T-cell (primary cell): ENCODE results near the gene SPDYC. TPM values are rescaled to one million over a fixed set of nuclear protein-coding genes. Genes with fewer than 3 reads are reported as not detected.

ENCODE experiments used
- ATAC-seq, 4 experiments: fragments of 200-7000 bp in 3 of 4; fragments of 150-1000 bp in 1 of 4; cut with Tn5 transposase; replicated peaks in 1 of 4; 1 replicate in 3 of 4; 2 replicates in 1 of 4; pipeline ENCODE4 v1.10.0; 2021; ENCODE audit warnings: moderate library complexity in 3 of 4, mild to moderate bottlenecking in 2 of 4, moderate number of reproducible peaks in 1 of 4
- CTCF ChIA-PET, 2 donors: fragments of 300-600 bp; sonication (Branson Sonifier 250); formaldehyde crosslinking; loops; one replicate each; lab custom pipeline; 2022; ENCODE audit warnings: antibody characterized with exemption in 2 of 2; lab: Charles Lee
- POLR2A ChIA-PET, 2 donors: fragments of 300-600 bp; sonication (Branson Sonifier 250); formaldehyde crosslinking; loops; one replicate each; lab custom pipeline; 2022; ENCODE audit warnings: antibody characterized with exemption in 2 of 2; lab: Charles Lee
- DNase-seq, 35 experiments: peaks; one replicate each; pipeline versions ENCODE4 v3.0.0 to v3.0.0-alpha.2; 2013 to 2023
- H3K27ac ChIP-seq: one replicate; pipeline ENCODE4 v1.5.1; 2013; ENCODE audit warnings: low read length
- H3K27me3 ChIP-seq, 2 experiments: replicated peaks in 1 of 2; 1 replicate in 1 of 2; 2 replicates in 1 of 2; pipeline versions ENCODE4 v1.6.1 to v1.7.0; 2013; ENCODE audit warnings: low read length in 1 of 2, mixed read lengths in 1 of 2; ENCODE audit not compliant: control insufficient read depth in 2 of 2, insufficient read depth in 2 of 2; ENCODE audit errors: extremely low read depth in 1 of 2
- H3K36me3 ChIP-seq, 2 donors: 1 replicate in 1 of 2; 2 replicates in 1 of 2; pipeline versions ENCODE4 v1.6.1 to v1.7.0; 2013; ENCODE audit warnings: low read length in 1 of 2; ENCODE audit not compliant: control insufficient read depth in 2 of 2, insufficient read depth in 1 of 2; ENCODE audit errors: extremely low read depth in 1 of 2
- H3K4me1 ChIP-seq, 2 experiments: 1 replicate in 1 of 2; 2 replicates in 1 of 2; pipeline versions ENCODE4 v1.6.1 to v1.7.0; 2013; ENCODE audit warnings: low read length in 2 of 2, mixed read lengths in 1 of 2; ENCODE audit not compliant: insufficient read depth in 2 of 2, control insufficient read depth in 1 of 2; ENCODE audit errors: extremely low read depth in 1 of 2
- H3K4me3 ChIP-seq, 2 donors: 1 replicate in 1 of 2; 2 replicates in 1 of 2; pipeline versions ENCODE4 v1.5.1 to v1.7.0; 2013; ENCODE audit warnings: mild to moderate bottlenecking in 2 of 2, low read length in 1 of 2, moderate library complexity in 1 of 2; ENCODE audit not compliant: control insufficient read depth in 1 of 2; ENCODE audit errors: extremely low read depth in 1 of 2
- H3K9me3 ChIP-seq: 2 replicates; pipeline ENCODE4 v1.7.0; 2013
- H3K27ac Mint-ChIP-seq, 2 donors: one replicate each; pipeline ENCODE4 v1.8.0; 2020 to 2021; ENCODE audit warnings: mild to moderate bottlenecking in 2 of 2, mixed read lengths in 2 of 2
- H3K27me3 Mint-ChIP-seq, 2 donors: one replicate each; pipeline ENCODE4 v1.8.0; 2021 to 2022; ENCODE audit warnings: mixed read lengths in 2 of 2
- H3K36me3 Mint-ChIP-seq: one replicate; pipeline ENCODE4 v1.8.0; 2021; ENCODE audit warnings: mixed read lengths
- H3K4me1 Mint-ChIP-seq, 3 donors: one replicate each; pipeline ENCODE4 v1.8.0; 2020 to 2022; ENCODE audit warnings: mixed read lengths in 3 of 3, mild to moderate bottlenecking in 1 of 3
- H3K4me3 Mint-ChIP-seq, 3 donors: one replicate each; pipeline ENCODE4 v1.8.0; 2020 to 2022; ENCODE audit warnings: mild to moderate bottlenecking in 3 of 3, mixed read lengths in 3 of 3, moderate library complexity in 3 of 3
- H3K9me3 Mint-ChIP-seq, 3 donors: one replicate each; pipeline ENCODE4 v1.8.0; 2020 to 2022; ENCODE audit warnings: mixed read lengths in 3 of 3
- WGBS: methylation state at CpG from one replicate; pipeline ENCODE4 v1.1.5; 2013; ENCODE audit warnings: missing lambda C conversion rate; ENCODE audit not compliant: insufficient coverage; 5-methylcytosine and 5-hydroxymethylcytosine counted together
- total RNA-seq, 35 experiments: library from RNA in 6 of 35; stranded (reverse) in 6 of 35; fragments of 120-200 nt in 1 of 35; gene quantifications; one replicate each; pipeline versions ENCODE4 v1.2.1 to v1.2.4 and lab custom pipeline; 2013 to 2026

The SPDYC gene
- total RNA-seq, 5 donors from 2014 or later (not counting 1 experiment from before 2014, with no cell fraction given), result not detected

DNA sequence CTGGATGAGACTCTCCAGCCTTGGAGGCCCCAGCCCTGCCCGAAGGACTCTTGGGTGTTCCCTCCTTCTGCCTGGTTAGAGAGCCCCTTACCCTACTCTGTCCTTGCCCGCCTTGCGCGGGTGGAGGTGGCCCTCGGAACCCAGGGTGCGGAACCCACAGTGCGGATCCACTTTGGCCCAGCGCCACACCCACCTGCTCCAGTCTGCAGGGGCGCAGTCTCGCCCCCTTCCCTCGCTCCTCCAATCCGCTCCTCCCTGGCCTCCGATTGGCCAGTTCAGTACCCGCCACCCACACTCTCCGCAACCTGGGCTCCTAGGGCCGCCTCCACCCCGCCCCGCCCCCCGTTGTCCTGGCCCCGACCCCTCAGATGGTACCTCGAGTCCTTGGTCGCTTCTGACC is 14.1 kb downstream of the SPDYC start:
- Mint-ChIP-seq H3K36me3 (peaks cover 20% of the 10 kb centered on the region), H3K27me3 (no peaks in the 10 kb centered on the region), H3K27ac (peak overlapping the region in 1 of 2 donors; percentile 34), H3K4me1 (peaks cover 9 to 26% (median 20%) of the 10 kb centered on the region in 3 donors), H3K4me3 (no peak overlapping the region), H3K9me3 (no peaks in the 10 kb centered on the region)
- no peak overlapping the region for H3K4me3 ChIP-seq
- POLR2A ChIA-PET, result no interaction called here
- no peaks in the 10 kb centered on the region for H3K27me3 ChIP-seq
- H3K4me1 ChIP-seq, result peaks cover 0 to 33% of the 10 kb centered on the region in 2 experiments
- WGBS, result 96% methylated on average over 13 of the region's 22 CpGs
- H3K9me3 ChIP-seq, result no peaks in the 10 kb centered on the region
- DNase-seq, result no peak
- no peak overlapping the region for H3K27ac ChIP-seq
- CTCF ChIA-PET, result no interaction called here
- peaks cover 23 to 35% of the 10 kb centered on the region in 2 donors for H3K36me3 ChIP-seq
- no peak for ATAC-seq

- POLR2A ChIA-PET, result no interaction called here
- Mint-ChIP-seq H3K4me3 (no peak overlapping the region), H3K27ac (peak overlapping the region; percentile 11 to 44)
Measured at GRCh38 chr11:65185171-65185570, 15.1 kb downstream of the SPDYC start.

DNA sequence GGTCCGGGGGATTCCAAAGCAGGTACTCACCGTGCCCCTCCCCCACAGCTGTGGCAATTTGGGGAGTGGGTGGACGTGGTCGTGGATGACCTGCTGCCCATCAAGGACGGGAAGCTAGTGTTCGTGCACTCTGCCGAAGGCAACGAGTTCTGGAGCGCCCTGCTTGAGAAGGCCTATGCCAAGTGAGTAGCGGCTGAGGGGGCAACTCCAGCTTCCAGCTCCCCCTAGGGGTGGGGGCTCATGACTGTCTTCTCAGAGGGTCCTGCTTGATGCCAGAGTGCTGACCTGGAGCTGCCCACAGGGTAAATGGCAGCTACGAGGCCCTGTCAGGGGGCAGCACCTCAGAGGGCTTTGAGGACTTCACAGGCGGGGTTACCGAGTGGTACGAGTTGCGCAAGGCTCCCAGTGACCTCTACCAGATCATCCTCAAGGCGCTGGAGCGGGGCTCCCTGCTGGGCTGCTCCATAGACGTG is 15.9 kb downstream of the SPDYC start:
- Mint-ChIP-seq H3K4me1 (peaks cover 17 to 31% (median 17%) of the 10 kb centered on the region in 3 donors), H3K9me3 (no peaks in the 10 kb centered on the region), H3K27me3 (no peaks in the 10 kb centered on the region), H3K27ac (no peak overlapping the region), H3K4me3 (no peak overlapping the region), H3K36me3 (peaks cover 36% of the 10 kb centered on the region)
- WGBS, result 98% methylated on average over 18 of the region's 18 CpGs
- Histone ChIP-seq H3K9me3 (no peaks in the 10 kb centered on the region), H3K36me3 (peaks cover 34 to 49% of the 10 kb centered on the region in 2 donors), H3K27me3 (no peaks in the 10 kb centered on the region), H3K27ac (no peak overlapping the region), H3K4me3 (no peak overlapping the region), H3K4me1 (peaks cover 0 to 25% of the 10 kb centered on the region in 2 experiments)
- DNase-seq (no peak), ATAC-seq (no peak)
- CTCF ChIA-PET, result no interaction called here
- POLR2A ChIA-PET, result interaction anchor here (0.6 kb wide), 3 partner anchors 20 to 868 kb away, joined by 4 to 5 read pairs (median 5); no protein-coding TSS in a partner anchor

More at GRCh38 chr11:65185171-65185570, 15.1 kb downstream of the SPDYC start:
- 71% methylated on average over 1 of the region's 2 CpGs for WGBS
- ATAC-seq (no peak), DNase-seq (no peak)
- H3K27ac ChIP-seq, result no peak overlapping the region
- H3K36me3 ChIP-seq, result peaks cover 32 to 45% of the 10 kb centered on the region in 2 donors
- CTCF ChIA-PET, result no interaction called here
- peaks cover 10 to 33% (median 20%) of the 10 kb centered on the region in 3 donors for H3K4me1 Mint-ChIP-seq
- H3K27me3 Mint-ChIP-seq, result no peaks in the 10 kb centered on the region
- peaks cover 0 to 32% of the 10 kb centered on the region in 2 experiments for H3K4me1 ChIP-seq
- peaks cover 31% of the 10 kb centered on the region for H3K36me3 Mint-ChIP-seq
- no peaks in the 10 kb centered on the region for H3K27me3 ChIP-seq
- no peaks in the 10 kb centered on the region for H3K9me3 Mint-ChIP-seq
- no peak overlapping the region for H3K4me3 ChIP-seq
- no peaks in the 10 kb centered on the region for H3K9me3 ChIP-seq

DNA sequence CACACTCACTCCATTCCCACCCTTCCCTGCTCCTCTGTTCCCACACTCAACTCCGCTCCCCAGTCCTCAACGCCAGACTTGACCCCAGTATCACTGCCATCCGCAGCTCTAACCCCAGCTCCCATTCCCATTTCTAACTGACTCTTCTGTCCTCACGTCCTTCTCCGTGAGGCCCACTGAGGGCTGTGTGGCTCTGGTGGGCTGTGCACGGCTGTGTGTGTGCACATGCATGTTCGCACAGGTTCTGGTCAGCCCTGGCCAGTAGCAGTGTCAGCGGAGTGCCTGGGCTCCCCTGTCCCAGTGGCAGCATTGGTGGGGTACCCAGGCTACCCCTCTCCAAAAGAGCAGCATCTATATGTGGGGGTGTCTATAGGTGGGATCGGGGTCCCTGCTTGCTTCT is 16.7 kb downstream of the SPDYC start:
- no peaks in the 10 kb centered on the region for H3K27me3 ChIP-seq
- POLR2A ChIA-PET, result interaction anchor here in 1 of 2 donors (0.6 kb wide), 1 partner anchor 867 kb away, joined by 5 read pairs; no protein-coding TSS in a partner anchor
- WGBS, result 84% methylated on average over 7 of the region's 9 CpGs
- no peak overlapping the region for H3K4me3 ChIP-seq
- H3K4me1 Mint-ChIP-seq, result peaks cover 17 to 29% (median 18%) of the 10 kb centered on the region in 3 donors
- DNase-seq (no peak), ATAC-seq (no peak)
- no peaks in the 10 kb centered on the region for H3K9me3 Mint-ChIP-seq
- peaks cover 41% of the 10 kb centered on the region for H3K36me3 Mint-ChIP-seq
- CTCF ChIA-PET, result no interaction called here
- peaks cover 0 to 23% of the 10 kb centered on the region in 2 experiments for H3K4me1 ChIP-seq
- no peak overlapping the region for H3K27ac ChIP-seq
- no peaks in the 10 kb centered on the region for H3K9me3 ChIP-seq
- H3K27me3 Mint-ChIP-seq, result no peaks in the 10 kb centered on the region
- peaks cover 34 to 51% of the 10 kb centered on the region in 2 donors for H3K36me3 ChIP-seq
- peak overlapping the region in 1 of 2 donors; percentile 24 for H3K27ac Mint-ChIP-seq
- H3K4me3 Mint-ChIP-seq, result no peak overlapping the region

DNA sequence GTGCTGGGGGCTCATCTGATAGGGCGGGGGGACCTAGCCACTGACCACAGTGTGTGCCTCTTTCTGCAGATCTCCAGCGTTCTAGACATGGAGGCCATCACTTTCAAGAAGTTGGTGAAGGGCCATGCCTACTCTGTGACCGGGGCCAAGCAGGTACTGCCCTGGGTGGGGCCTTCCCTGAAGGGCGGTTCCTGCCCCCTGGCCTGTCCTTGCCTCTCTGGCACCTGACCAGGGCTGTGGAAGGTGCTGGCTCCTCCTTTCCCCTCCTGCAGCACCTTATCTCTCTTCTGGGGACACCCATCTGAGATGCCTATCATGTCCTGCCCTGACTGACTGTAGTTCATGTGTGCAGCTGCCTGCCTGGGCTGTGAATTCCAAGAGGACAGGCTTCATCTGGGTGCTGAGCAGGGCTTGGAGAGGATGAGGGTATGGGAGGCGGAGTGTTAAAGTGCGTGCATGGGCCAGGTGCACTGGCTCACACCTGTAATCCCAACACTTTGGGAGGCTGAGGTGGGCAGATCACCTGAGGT is 17.2 kb downstream of the SPDYC start:
- CTCF ChIA-PET, result interaction anchor here in 1 of 2 donors (0.6 kb wide), 1 partner anchor 146 kb away, joined by 3 read pairs; no protein-coding TSS in a partner anchor

GRCh38 chr11:65187971-65188461 is 18.0 kb downstream of the SPDYC start:
- peaks cover 34 to 51% of the 10 kb centered on the region in 2 donors for H3K36me3 ChIP-seq
- CTCF ChIA-PET, result no interaction called here
- 97% methylated on average over 17 of the region's 20 CpGs for WGBS

More for the DNA sequence above, 17.2 kb downstream of the SPDYC start:
- POLR2A ChIA-PET, result no interaction called here
- Mint-ChIP-seq H3K4me1 (peaks cover 15 to 29% (median 19%) of the 10 kb centered on the region in 3 donors), H3K9me3 (no peaks in the 10 kb centered on the region), H3K36me3 (peaks cover 41% of the 10 kb centered on the region), H3K27me3 (no peaks in the 10 kb centered on the region), H3K27ac (no peak overlapping the region), H3K4me3 (no peak overlapping the region)
- WGBS, result 100% methylated on average over 4 of the region's 6 CpGs
- no peak for DNase-seq
- no peak for ATAC-seq
- H3K4me1 ChIP-seq, result peaks cover 0 to 20% of the 10 kb centered on the region in 2 experiments
- no peaks in the 10 kb centered on the region for H3K27me3 ChIP-seq
- no peak overlapping the region for H3K27ac ChIP-seq
- peaks cover 34 to 51% of the 10 kb centered on the region in 2 donors for H3K36me3 ChIP-seq
- no peak overlapping the region for H3K4me3 ChIP-seq
- H3K9me3 ChIP-seq, result no peaks in the 10 kb centered on the region

More at GRCh38 chr11:65187971-65188461, 18.0 kb downstream of the SPDYC start:
- Histone ChIP-seq H3K4me1 (peaks cover 0 to 12% of the 10 kb centered on the region in 2 experiments), H3K4me3 (no peak overlapping the region), H3K9me3 (no peaks in the 10 kb centered on the region), H3K27me3 (no peaks in the 10 kb centered on the region), H3K27ac (no peak overlapping the region)
- Mint-ChIP-seq H3K27ac (no peak overlapping the region), H3K27me3 (no peaks in the 10 kb centered on the region), H3K4me3 (no peak overlapping the region), H3K36me3 (peaks cover 41% of the 10 kb centered on the region), H3K9me3 (no peaks in the 10 kb centered on the region), H3K4me1 (peaks cover 11 to 22% (median 13%) of the 10 kb centered on the region in 3 donors)
- no peak for ATAC-seq
- POLR2A ChIA-PET, result no interaction called here
- no peak for DNase-seq
